ENCODE data around the gene CYP24A1. TPM values are rescaled to one million over a fixed set of nuclear protein-coding genes. Genes with fewer than 3 reads are reported as not detected.

CYP24A1 gene
- total and polyA plus RNA-seq, 2 donors (not counting 3 experiments of a cell fraction or from before 2014, with no cell fraction given), result not detected

DNA sequence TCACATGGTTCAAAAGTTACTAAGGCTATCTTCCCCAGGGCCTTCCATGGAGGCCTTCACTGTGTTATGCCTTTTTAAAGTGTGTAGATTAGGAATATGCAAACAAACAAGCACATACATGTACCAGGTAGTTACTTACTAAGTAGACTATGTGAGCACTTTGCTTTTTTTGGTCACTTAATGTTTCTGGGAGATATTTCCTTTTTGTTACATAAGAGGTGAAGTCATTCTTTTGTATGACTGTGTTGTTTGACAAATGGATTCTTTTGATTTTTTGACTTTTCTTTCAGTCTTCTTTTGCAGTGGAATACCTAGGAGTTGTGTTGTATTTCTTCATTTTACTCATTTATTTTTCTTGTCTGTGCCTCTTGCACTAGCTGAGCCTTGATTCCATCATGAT is 63.7 kb downstream of the CYP24A1 start:
- Histone ChIP-seq H3K4me3 (replicated peaks in 1 of 3; ENCODE audit: insufficient read depth in 1 of 3, low read depth in 1 of 3, low read length in 3 of 3) (no peak overlapping the region), H3K4me2 (ENCODE audit: insufficient read depth, low read length) (no peak overlapping the region), H3K36me3 (ENCODE audit: control insufficient read depth in 2 of 2, extremely low read depth in 1 of 2, insufficient read depth in 2 of 2, low read length in 2 of 2) (no peaks in the 10 kb centered on the region), H3K27me3 (ENCODE audit: control insufficient read depth in 2 of 2, insufficient read depth in 2 of 2, low read length in 2 of 2) (peaks cover 0 to 3% of the 10 kb centered on the region in 2 experiments), H4K20me1 (replicated peaks; ENCODE audit: control insufficient read depth, extremely low read depth, insufficient read depth, low read length) (no peaks in the 10 kb centered on the region), H3K4me1 (ENCODE audit: control insufficient read depth, extremely low read depth, insufficient read depth, low read length) (no peaks in the 10 kb centered on the region), H3K9me1 (replicated peaks; ENCODE audit: control insufficient read depth, extremely low read depth, insufficient read depth, low read length) (no peaks in the 10 kb centered on the region), H2AFZ (ENCODE audit: low read depth, low read length) (no peak overlapping the region), H3K79me2 (ENCODE audit: control insufficient read depth, insufficient read depth, low read length) (no peaks in the 10 kb centered on the region), H3K27ac (ENCODE audit: insufficient read depth, low read depth, low read length) (no peak overlapping the region), H3K9ac (replicated peaks; ENCODE audit: extremely low read depth, insufficient read depth, low read length) (no peak overlapping the region), H3K9me3 (replicated peaks; ENCODE audit: control insufficient read depth, insufficient read depth, low read length) (no peaks in the 10 kb centered on the region)
- BruUV-seq (replicated peaks), result no TSS peak
- POLR2A ChIA-PET, result no interaction called here
- TF ChIP-seq FOS (IDR thresholded peaks at IDR 0.05; ENCODE audit: borderline replicate concordance, insufficient read depth, low read length) (no peak), POLR2AphosphoS5 (IDR thresholded peaks at IDR 0.05; ENCODE audit: insufficient read depth, low read depth, low read length) (no peak), EZH2 (IDR thresholded peaks at IDR 0.05; ENCODE audit: borderline replicate concordance, low read depth, low read length, severe bottlenecking) (no peak), JUN (IDR thresholded peaks at IDR 0.05; ENCODE audit: borderline replicate concordance, insufficient read depth, insufficient read length, low read depth) (no peak), POLR2A (IDR thresholded peaks at IDR 0.05; ENCODE audit: low read depth, low read length) (no peak), MYC (IDR thresholded peaks at IDR 0.05; ENCODE audit: low read depth, low read length) (no peak), GATA2 (IDR thresholded peaks at IDR 0.05; ENCODE audit: insufficient read depth, insufficient read length, low read depth, low read length) (no peak), CTCF (IDR thresholded peaks at IDR 0.05; ENCODE audit: extremely low read depth in 1 of 2, insufficient read depth in 1 of 2, low read depth in 1 of 2, low read length in 2 of 2) (no peak)
- TF ChIP-seq, protein P1, sequence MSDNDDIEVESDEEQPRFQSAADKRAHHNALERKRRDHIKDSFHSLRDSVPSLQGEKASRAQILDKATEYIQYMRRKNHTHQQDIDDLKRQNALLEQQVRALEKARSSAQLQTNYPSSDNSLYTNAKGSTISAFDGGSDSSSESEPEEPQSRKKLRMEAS (IDR thresholded peaks at IDR 0.05; ENCODE audit: insufficient read depth, insufficient read length), result no peak
- intact Hi-C loops (cut with micrococcal nuclease), result no loop called here
- DNase-seq (ENCODE audit: low read depth, low spot score) (no peak), FAIRE-seq (no peak)
- dilution Hi-C loops (cut with MboI; ENCODE audit: extremely low pct_ligation_motif_present, low sequenced_read_pairs), result no loop called here
- CTCF ChIA-PET, result interaction anchor here (1.1 to 1.5 kb wide), 2 partner anchors 11 to 13 kb away, joined by 3 read pairs; no protein-coding TSS in a partner anchor
